ENCODE data around the gene KLHL5.
"Not testable (repeated sequence)": the region's sequence is repeated elsewhere in the genome, so short reads cannot be mapped to it uniquely, and the experiment has no call there.

KLHL5 gene, protein sequence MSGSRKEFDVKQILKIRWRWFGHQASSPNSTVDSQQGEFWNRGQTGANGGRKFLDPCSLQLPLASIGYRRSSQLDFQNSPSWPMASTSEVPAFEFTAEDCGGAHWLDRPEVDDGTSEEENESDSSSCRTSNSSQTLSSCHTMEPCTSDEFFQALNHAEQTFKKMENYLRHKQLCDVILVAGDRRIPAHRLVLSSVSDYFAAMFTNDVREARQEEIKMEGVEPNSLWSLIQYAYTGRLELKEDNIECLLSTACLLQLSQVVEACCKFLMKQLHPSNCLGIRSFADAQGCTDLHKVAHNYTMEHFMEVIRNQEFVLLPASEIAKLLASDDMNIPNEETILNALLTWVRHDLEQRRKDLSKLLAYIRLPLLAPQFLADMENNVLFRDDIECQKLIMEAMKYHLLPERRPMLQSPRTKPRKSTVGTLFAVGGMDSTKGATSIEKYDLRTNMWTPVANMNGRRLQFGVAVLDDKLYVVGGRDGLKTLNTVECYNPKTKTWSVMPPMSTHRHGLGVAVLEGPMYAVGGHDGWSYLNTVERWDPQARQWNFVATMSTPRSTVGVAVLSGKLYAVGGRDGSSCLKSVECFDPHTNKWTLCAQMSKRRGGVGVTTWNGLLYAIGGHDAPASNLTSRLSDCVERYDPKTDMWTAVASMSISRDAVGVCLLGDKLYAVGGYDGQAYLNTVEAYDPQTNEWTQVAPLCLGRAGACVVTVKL

GRCh38 chr4:39062094-39062769 is at the start of gene KLHL5:
TSS of gene KLHL5 (plus strand) at chr4:39062232. CDS start at chr4:39062653, 421 bp downstream.
- DNase-seq, result no peak

DNA sequence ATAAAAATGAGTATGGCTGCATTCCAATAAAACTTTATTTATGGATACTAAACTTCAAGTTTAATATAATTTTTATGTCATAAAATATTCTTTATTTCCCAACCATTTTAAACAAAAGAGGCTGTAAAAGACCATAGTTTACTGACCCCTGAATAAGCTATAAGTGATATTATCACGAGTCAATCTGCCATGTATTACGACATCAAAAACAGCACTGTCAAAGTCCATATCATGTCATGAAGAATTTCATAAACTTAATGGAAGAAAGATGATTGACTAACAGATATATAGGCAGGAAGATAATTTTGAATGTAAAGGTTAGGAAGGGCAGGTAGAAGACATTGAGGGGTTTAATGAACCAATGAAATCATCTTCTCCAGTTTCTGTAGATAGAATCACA is 48.0 kb upstream of the KLHL5 start:
- DNase-seq, result no peak

DNA sequence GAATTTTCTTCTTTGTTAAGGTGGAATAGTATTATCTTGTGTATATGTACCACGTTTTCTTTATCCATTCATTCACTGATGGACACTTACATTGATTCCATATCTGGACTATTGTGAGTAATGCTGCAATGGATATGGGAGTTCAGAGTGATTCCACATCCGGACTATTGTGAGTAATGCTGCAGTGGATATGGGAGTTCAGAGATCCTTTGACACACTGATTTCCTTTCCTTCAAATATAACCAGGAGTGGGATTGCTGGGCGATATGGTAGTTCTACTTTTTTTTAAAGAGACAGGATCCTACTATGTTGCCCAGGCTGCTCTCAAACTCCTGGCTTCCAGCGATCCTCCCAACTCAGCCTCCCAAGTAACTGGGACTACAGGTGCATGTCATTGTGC is 41.9 kb upstream of the KLHL5 start:
- no peak for DNase-seq

DNA sequence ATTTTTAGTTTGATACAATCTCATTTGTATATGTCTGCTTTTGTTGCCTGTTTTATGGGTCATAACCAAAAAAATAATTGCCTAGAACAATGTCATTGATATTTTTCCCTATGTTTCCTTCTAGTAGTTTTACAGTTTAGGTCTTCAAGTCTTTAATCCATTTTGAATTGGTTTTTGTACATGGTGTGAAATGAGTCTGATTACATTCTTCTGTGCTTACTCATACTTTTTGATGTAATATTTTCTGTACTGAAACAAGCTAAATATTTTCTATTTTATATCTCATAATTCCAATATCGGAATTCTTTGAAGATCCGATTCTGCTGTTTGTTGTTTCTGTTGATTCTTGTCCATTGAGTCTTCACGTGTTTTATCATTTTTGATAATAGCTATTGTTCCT is 40.4 kb upstream of the KLHL5 start:
- no peak for DNase-seq

GRCh38 chr4:39022241-39022640 is 39.8 kb upstream of the KLHL5 start:
- DNase-seq, result no peak

DNA sequence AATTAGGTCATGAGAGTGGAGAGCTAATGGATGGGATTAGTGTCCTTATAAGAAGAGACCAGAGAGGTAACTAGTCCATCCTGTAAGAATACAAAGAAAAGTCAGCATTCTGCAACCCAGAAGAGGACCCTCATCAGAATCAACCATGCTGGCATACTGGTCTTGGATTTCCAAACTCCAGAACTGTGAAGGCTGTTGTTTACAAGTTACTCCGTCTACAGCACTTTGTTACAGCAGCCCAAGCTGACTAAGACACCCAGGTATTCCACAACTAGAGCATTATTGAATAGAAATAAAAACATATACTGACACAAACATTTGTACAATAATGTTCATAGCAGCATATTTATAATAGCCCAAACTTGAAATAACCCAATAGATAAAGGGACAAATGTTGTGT is 39.0 kb upstream of the KLHL5 start:
- no peak for DNase-seq

GRCh38 chr4:39024311-39024865 is 37.6 kb upstream of the KLHL5 start:
- no peak for DNase-seq

- no peak for DNase-seq
These were observed 36.4 kb upstream of the KLHL5 start for GRCh38 chr4:39025552-39026085.

- DNase-seq, result no peak
These were observed 35.9 kb upstream of the KLHL5 start for GRCh38 chr4:39026096-39026495.

GRCh38 chr4:39029752-39030694 is 32.0 kb upstream of the KLHL5 start:
- DNase-seq, result no peak

- DNase-seq, result no peak
These were observed 31.3 kb upstream of the KLHL5 start for GRCh38 chr4:39030725-39031124.

DNA sequence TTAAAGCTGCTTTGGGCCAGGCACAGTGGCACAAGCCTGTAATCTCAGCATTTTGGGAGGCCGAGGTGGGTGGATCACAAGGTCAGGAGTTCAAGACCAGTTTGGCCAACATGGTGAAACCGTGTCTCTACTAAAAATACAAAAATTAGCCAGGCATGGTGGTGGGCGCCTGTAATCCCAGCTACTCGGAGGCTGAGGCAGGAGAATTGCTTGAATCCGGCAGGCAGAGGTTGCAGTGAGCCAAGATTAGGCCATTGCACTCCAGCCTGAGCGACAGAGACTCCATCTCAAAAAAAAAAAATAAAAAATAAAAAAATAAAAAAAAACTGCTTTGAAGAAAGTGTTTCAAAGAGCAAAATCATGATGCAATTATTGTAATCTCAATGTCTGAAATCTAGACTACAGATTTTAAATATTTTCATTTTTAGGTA is 30.4 kb upstream of the KLHL5 start:
- DNase-seq, result not testable (repeated sequence)

GRCh38 chr4:39032218-39033085 is 29.6 kb upstream of the KLHL5 start, which contains the start of gene TMEM156:
TSS of gene TMEM156 (minus strand) at chr4:39032409. CDS start at chr4:39032313, 96 bp downstream.
- no peak for DNase-seq

GRCh38 chr4:39036172-39036571 is 25.9 kb upstream of the KLHL5 start:
- DNase-seq, result no peak

DNA sequence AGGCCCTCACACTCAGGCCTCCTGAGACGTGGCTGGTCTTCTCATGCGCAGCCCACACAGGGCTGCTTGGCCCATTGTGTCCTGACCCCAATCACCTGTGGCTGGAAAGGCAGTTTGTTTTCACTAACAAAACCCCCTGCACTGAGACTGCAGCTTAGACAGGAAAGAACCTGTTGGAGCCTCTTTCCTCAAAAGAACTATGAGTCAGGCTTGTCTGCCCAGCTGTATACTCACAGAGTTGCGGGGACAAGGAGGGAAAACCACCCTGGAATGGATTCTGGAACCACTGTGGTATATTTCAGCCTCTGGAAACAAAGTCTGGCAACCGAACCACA is 24.6 kb upstream of the KLHL5 start:
- no peak for DNase-seq

DNA sequence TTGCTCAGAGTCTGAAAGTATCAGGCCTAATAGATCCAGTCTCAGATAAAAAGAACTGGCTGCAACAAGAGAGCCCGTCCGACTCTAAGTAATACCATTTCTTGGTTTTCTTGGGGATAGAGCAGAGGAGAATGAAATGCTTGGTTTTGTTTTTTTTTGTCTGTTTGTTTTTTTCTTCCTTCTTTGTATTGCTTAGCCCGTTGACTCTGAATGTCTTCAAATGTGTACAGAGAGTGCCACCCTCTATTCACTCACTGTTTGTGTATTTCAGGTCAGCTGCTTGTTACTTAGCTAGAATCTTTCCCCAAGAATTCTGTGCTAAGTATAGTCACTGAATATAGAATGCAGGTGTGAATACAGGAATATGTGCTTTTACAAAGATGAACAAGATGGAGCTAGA is 24.1 kb upstream of the KLHL5 start:
- DNase-seq, result no peak

DNA sequence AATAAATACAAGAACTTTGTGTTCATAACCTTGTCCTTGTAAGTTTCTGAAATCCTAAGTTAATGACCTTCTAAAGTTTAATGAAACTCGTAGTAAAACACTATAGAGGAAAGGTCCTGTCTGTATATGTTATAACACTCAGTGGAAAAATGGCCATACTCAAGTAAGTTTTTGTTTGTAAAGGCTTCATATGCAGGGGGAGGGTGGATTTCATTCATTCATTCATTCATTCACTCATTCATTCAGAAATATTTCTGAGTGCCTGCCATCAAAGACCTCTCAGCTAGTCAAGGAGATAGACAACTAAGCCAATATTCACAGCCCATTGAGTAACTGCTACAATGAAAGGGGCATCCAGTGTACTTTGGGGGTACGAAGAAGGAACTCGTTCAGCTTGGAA is 22.9 kb upstream of the KLHL5 start:
- no peak for DNase-seq

- no peak for DNase-seq
These were observed 19.7 kb upstream of the KLHL5 start for GRCh38 chr4:39042366-39042765.

GRCh38 chr4:39043058-39043860 is 18.8 kb upstream of the KLHL5 start:
- DNase-seq, result no peak

DNA sequence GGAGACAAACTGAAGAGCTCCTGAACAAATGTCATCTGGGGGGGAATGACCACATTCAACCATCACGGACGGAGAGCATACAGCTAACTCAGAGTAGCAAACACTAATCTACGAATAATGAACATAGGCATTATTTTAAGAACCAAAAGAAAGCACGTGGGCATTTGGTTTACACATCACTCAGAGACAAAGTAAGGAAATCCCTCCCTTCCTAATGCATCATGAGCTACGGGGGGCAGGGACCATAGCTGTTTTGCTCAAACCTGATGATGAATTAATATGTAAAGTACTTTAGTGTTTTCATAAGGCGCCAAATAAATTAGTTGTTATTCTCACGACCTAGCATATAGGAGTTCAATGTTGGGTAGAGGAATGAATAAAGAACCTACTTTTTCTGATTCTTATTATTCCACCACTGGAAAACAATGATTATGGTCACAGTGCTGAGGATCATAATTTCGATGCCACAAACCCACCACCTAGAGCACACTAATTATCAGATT is 18.1 kb upstream of the KLHL5 start:
- DNase-seq, result no peak
